Naive thymus-derived CD4-positive, alpha-beta T cell (primary cell): ENCODE results near the gene WDR26. TPM values are rescaled to one million over a fixed set of nuclear protein-coding genes. Genes with fewer than 3 reads are reported as not detected.
"Not testable (repeated sequence)": the region's sequence is repeated elsewhere in the genome, so short reads cannot be mapped to it uniquely, and the experiment has no call there.

ENCODE experiments used
- ATAC-seq: fragments of 150-1000 bp; cut with Tn5 transposase; 2 replicates; pipeline ENCODE4 v1.10.0; 2021; ENCODE audit warnings: mild to moderate bottlenecking, moderate library complexity
- CTCF ChIA-PET: fragments of 350-600 bp; sonication (Branson Sonifier 250); formaldehyde crosslinking; loops from one replicate; lab custom pipeline; 2021; ENCODE audit warnings: antibody characterized with exemption; lab: Charles Lee
- POLR2A ChIA-PET: fragments of 350-600 bp; sonication (Branson Sonifier 250); formaldehyde crosslinking; loops from one replicate; lab custom pipeline; 2021; ENCODE audit warnings: antibody characterized with exemption, inconsistent platforms; lab: Charles Lee
- DNase-seq, 9 donors: peaks; one replicate each; pipeline versions ENCODE4 v3.0.0 to v3.0.0-alpha.2; 2020 to 2022; ENCODE audit warnings: mixed read lengths in 1 of 9
- H3K27ac ChIP-seq: one replicate; pipeline ENCODE4 v1.7.0; 2013; ENCODE audit warnings: mild to moderate bottlenecking, low read depth, low read length, moderate library complexity
- H3K27me3 ChIP-seq, 2 donors: one replicate each; pipeline ENCODE4 v1.7.0; 2013; ENCODE audit warnings: low read length in 2 of 2, mild to moderate bottlenecking in 2 of 2, moderate library complexity in 2 of 2; ENCODE audit not compliant: control insufficient read depth in 2 of 2, insufficient read depth in 2 of 2
- H3K36me3 ChIP-seq, 3 experiments: 1 replicate in 2 of 3; 2 replicates in 1 of 3; pipeline ENCODE4 v1.7.0; 2013; ENCODE audit warnings: low read length in 3 of 3, mild to moderate bottlenecking in 3 of 3, moderate library complexity in 1 of 3; ENCODE audit not compliant: insufficient read depth in 3 of 3, control insufficient read depth in 2 of 3
- H3K4me1 ChIP-seq, 2 donors: one replicate each; pipeline ENCODE4 v1.7.0; 2013; ENCODE audit warnings: low read length in 2 of 2, mild to moderate bottlenecking in 2 of 2, moderate library complexity in 1 of 2; ENCODE audit not compliant: control insufficient read depth in 2 of 2, insufficient read depth in 2 of 2
- H3K4me3 ChIP-seq: 2 replicates; pipeline ENCODE4 v1.7.0; 2013; ENCODE audit warnings: mild to moderate bottlenecking, low read length
- H3K9me3 ChIP-seq, 3 experiments: 1 replicate in 2 of 3; 2 replicates in 1 of 3; pipeline ENCODE4 v1.7.0; 2013; ENCODE audit warnings: low read length in 3 of 3; ENCODE audit not compliant: control insufficient read depth in 2 of 3
- H3K27ac Mint-ChIP-seq, 9 donors: one replicate each; pipeline ENCODE4 v1.8.0; 2020 to 2022; ENCODE audit warnings: mixed read lengths in 9 of 9, mild to moderate bottlenecking in 8 of 9, moderate library complexity in 5 of 9, inconsistent platforms in 2 of 9
- H3K27me3 Mint-ChIP-seq, 5 donors: one replicate each; pipeline ENCODE4 v1.8.0; 2021 to 2022; ENCODE audit warnings: mixed read lengths in 5 of 5, mild to moderate bottlenecking in 1 of 5
- H3K36me3 Mint-ChIP-seq, 5 donors: one replicate each; pipeline ENCODE4 v1.8.0; 2020 to 2022; ENCODE audit warnings: mixed read lengths in 5 of 5, mild to moderate bottlenecking in 3 of 5, inconsistent platforms in 1 of 5
- H3K4me1 Mint-ChIP-seq, 7 donors: one replicate each; pipeline ENCODE4 v1.8.0; 2020 to 2022; ENCODE audit warnings: mixed read lengths in 7 of 7, mild to moderate bottlenecking in 3 of 7, inconsistent platforms in 1 of 7
- H3K4me3 Mint-ChIP-seq, 10 donors: one replicate each; pipeline ENCODE4 v1.8.0; 2020 to 2022; ENCODE audit warnings: mild to moderate bottlenecking in 10 of 10, mixed read lengths in 10 of 10, moderate library complexity in 6 of 10, inconsistent platforms in 2 of 10
- H3K9me3 Mint-ChIP-seq, 11 donors: one replicate each; pipeline ENCODE4 v1.8.0; 2020 to 2022; ENCODE audit warnings: mixed read lengths in 11 of 11, mild to moderate bottlenecking in 4 of 11, inconsistent platforms in 1 of 11, moderate library complexity in 1 of 11
- intact Hi-C, 2 donors: fragments of 100-400 bp; cut with micrococcal nuclease; formaldehyde crosslinking; loops; one replicate each; pipeline ENCODE4 v1.15.1; 2023
- polyA plus RNA-seq, 2 donors: library from polyadenylated mRNA; unstranded; fragments of 300-500 nt; fragmentation: Illumina TruSeq; gene quantifications; one replicate each; pipeline ENCODE4 v1.2.3, GENCODE V29; 2021
- total RNA-seq, 6 experiments: library from RNA in 5 of 6; stranded (reverse) in 5 of 6; gene quantifications; 1 replicate in 5 of 6; 2 replicates in 1 of 6; pipeline ENCODE4 v1.2.3 and lab custom pipeline; 2021 to 2026

The WDR26 gene
- total and polyA plus RNA-seq, 7 experiments from 2014 or later, result 1.7 to 164 (median 99.9) TPM

DNA sequence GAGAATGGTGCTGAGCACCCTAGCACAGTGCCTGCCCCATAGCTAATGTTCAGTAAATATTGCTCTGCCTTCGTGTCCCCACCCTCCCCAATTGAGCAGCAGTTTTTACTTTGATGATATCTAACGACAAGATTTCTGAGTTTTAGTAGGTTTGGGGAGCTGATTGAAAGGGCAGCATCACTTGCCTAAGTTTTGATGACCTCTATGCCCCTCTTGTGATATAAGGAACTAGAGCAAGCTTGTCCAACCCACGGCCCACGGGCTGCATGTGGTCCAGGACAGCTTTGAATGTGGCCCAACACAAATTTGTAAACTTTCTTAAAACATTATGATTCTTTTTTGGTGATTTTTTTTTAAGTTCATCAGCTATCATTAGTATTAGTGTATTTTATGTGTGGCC lies 76.4 kb downstream of the WDR26 start:
- ATAC-seq (no peak), DNase-seq (no peak)
- POLR2A ChIA-PET, result interaction anchor here (0.7 to 3.1 kb wide), 8 partner anchors 20 to 80 kb away, joined by 3 to 13 read pairs (median 7); partner anchors contain the start of genes NVL and WDR26
- CTCF ChIA-PET, result interaction anchor here (1.0 to 2.2 kb wide), 3 partner anchors 17 to 73 kb away, joined by 3 to 6 read pairs (median 3); no protein-coding TSS in a partner anchor
- peaks cover 16 to 27% of the 10 kb centered on the region in 2 donors for H3K4me1 ChIP-seq
- H3K27me3 Mint-ChIP-seq, result no peaks in the 10 kb centered on the region
- peak overlapping the region; percentile 67 for H3K4me3 ChIP-seq
- H3K36me3 ChIP-seq, result no peaks in the 10 kb centered on the region
- peak overlapping the region in 7 of 9 donors; percentile 50 to 94 (median 89) for H3K27ac Mint-ChIP-seq
- intact Hi-C loops, result loop anchor here in 1 of 2 donors (5.0 to 10.0 kb wide), 2 partner anchors 267 to 1646 kb away; partner anchors contain the start of genes AIDA and BROX
- H3K36me3 Mint-ChIP-seq, result peaks cover 0 to 20% (median 10%) of the 10 kb centered on the region in 5 donors
- H3K27me3 ChIP-seq, result no peaks in the 10 kb centered on the region
- peak overlapping the region; percentile 83 for H3K27ac ChIP-seq
- H3K9me3 Mint-ChIP-seq, result no peaks in the 10 kb centered on the region
- peaks cover 35 to 70% (median 54%) of the 10 kb centered on the region in 7 donors for H3K4me1 Mint-ChIP-seq
- no peaks in the 10 kb centered on the region for H3K9me3 ChIP-seq
- H3K4me3 Mint-ChIP-seq, result peak overlapping the region; percentile 87 to 98 (median 92)

DNA sequence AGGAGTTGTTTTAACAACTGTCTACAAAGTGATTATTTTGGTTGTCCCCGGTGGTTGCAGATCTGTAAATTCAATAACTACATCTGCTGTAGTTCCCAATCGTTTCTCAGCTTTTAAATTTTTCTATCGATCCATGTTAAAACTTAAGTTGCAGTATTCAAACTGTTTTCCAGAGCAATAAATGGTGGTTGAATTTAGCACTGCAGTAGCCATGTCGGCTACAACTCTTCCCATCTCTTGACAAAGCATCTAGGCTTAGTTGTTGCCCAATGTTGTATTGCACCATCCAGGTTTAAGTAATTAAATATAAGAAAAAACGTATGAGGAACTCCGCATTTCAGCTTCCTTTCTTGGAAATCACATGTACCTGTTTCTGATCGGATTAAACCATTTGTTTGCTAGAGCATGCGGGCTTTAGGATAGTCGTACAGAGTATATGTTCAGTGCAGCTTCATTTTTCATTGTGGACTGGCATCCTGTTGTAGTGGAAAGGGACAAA lies 76.9 kb downstream of the WDR26 start:
- no peak for ATAC-seq
- CTCF ChIA-PET, result interaction anchor here (1.0 to 2.2 kb wide), 3 partner anchors 18 to 73 kb away, joined by 3 to 6 read pairs (median 3); no protein-coding TSS in a partner anchor
- H3K27ac ChIP-seq, result peak overlapping the region; percentile 83
- Mint-ChIP-seq H3K9me3 (no peaks in the 10 kb centered on the region), H3K36me3 (peaks cover 0 to 17% (median 9%) of the 10 kb centered on the region in 5 donors), H3K27ac (peak overlapping the region; percentile 71 to 94 (median 86)), H3K4me3 (peak overlapping the region; percentile 87 to 98 (median 92)), H3K4me1 (peaks cover 30 to 65% (median 48%) of the 10 kb centered on the region in 7 donors), H3K27me3 (no peaks in the 10 kb centered on the region)
- POLR2A ChIA-PET, result interaction anchor here (0.8 to 3.1 kb wide), 8 partner anchors 9 to 76 kb away, joined by 3 to 13 read pairs (median 7); partner anchors contain the start of genes NVL and WDR26
- intact Hi-C loops, result loop anchor here (2.0 to 10.0 kb wide), 5 partner anchors 17 to 1645 kb away; partner anchors contain the start of genes AIDA (in 1 of the 2) and BROX (in 1 of the 2)
- H3K27me3 ChIP-seq, result no peaks in the 10 kb centered on the region
- peak overlapping the region; percentile 67 for H3K4me3 ChIP-seq
- peaks cover 16 to 27% of the 10 kb centered on the region in 2 donors for H3K4me1 ChIP-seq
- no peak for DNase-seq
- H3K9me3 ChIP-seq, result no peaks in the 10 kb centered on the region
- H3K36me3 ChIP-seq, result no peaks in the 10 kb centered on the region

DNA sequence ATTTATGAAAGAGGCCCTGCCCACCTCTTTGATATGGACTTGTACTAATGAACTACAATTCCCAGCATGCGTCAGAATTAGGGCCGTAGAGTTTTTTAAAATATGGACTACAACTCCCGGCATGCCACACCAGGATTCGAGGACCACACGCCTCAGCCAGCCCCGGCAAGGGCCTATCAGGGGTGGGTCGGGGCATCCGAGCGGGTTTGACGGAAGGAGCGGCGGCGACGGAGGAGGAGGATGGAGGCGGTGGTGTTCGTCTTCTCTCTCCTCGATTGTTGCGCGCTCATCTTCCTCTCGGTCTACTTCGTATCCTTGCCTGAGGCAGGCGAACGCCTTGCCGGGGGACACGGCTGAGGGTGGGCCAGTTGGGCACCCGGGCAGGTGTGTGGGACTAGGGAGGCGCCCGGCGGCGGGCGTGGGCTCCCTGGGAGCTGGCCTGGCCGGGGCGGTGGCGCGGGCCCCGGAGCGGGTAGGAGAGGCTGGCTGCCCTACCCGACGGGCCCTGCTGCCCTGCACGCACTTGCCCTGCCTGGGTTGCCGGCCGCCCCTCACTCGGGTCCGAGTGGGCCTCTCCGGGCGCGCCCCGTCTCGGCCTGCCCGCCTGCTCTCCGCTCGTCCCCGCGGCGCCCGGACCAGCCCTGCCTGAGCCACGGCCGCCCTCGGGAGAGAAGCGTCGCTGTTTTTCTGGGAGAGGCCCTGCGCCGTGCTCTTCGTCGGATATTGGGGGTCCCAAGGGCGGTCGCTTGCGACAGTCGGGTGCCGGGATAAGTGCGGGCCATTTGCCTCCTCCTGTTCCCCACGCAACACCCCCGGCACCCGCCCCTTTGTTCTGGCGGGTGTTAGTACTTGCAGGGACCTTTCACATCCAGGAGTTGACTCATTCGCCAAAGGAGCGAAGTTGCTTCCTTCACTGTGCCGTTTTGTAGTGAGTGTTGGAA lies 77.6 kb downstream of the WDR26 start, which contains the start of gene CNIH4:
CNIH4 (plus strand) TSS at position 195 of the 941 bp plus-strand sequence; CDS start at position 241, 46 bp downstream.
- no peaks in the 10 kb centered on the region for H3K9me3 Mint-ChIP-seq
- DNase-seq, result peak; percentile 79 to 95 (median 92)
- intact Hi-C loops, result loop anchor here (1.0 to 10.0 kb wide), 13 partner anchors 16 to 1645 kb away; partner anchors contain the start of genes FBXO28 (in 2 of the 2), NVL (in 2 of the 2), WDR26 (in 2 of the 2) and AIDA (in 1 of the 2)
- peaks cover 23 to 58% (median 44%) of the 10 kb centered on the region in 7 donors for H3K4me1 Mint-ChIP-seq
- CTCF ChIA-PET, result interaction anchor here (1.2 to 2.2 kb wide), 3 partner anchors 19 to 241 kb away, joined by 3 to 6 read pairs (median 3); no protein-coding TSS in a partner anchor
- Histone ChIP-seq H3K4me1 (peaks cover 16 to 27% of the 10 kb centered on the region in 2 donors), H3K9me3 (no peaks in the 10 kb centered on the region), H3K27ac (peak within 1 kb of the TSS; percentile 83), H3K27me3 (no peaks in the 10 kb centered on the region), H3K36me3 (no peaks in the 10 kb centered on the region), H3K4me3 (peak within 1 kb of the TSS; percentile 67)
- H3K36me3 Mint-ChIP-seq, result peaks cover 0 to 14% (median 5%) of the 10 kb centered on the region in 5 donors
- ATAC-seq, result peak; percentile 99
- POLR2A ChIA-PET, result interaction anchor here (0.8 to 3.1 kb wide), 10 partner anchors 10 to 175 kb away, joined by 3 to 13 read pairs (median 5); partner anchors contain the start of genes DEGS1, NVL and WDR26
- no peaks in the 10 kb centered on the region for H3K27me3 Mint-ChIP-seq
- peak within 1 kb of the TSS; percentile 87 to 98 (median 94) for H3K4me3 Mint-ChIP-seq
- H3K27ac Mint-ChIP-seq, result peak within 1 kb of the TSS; percentile 71 to 95 (median 89)

DNA sequence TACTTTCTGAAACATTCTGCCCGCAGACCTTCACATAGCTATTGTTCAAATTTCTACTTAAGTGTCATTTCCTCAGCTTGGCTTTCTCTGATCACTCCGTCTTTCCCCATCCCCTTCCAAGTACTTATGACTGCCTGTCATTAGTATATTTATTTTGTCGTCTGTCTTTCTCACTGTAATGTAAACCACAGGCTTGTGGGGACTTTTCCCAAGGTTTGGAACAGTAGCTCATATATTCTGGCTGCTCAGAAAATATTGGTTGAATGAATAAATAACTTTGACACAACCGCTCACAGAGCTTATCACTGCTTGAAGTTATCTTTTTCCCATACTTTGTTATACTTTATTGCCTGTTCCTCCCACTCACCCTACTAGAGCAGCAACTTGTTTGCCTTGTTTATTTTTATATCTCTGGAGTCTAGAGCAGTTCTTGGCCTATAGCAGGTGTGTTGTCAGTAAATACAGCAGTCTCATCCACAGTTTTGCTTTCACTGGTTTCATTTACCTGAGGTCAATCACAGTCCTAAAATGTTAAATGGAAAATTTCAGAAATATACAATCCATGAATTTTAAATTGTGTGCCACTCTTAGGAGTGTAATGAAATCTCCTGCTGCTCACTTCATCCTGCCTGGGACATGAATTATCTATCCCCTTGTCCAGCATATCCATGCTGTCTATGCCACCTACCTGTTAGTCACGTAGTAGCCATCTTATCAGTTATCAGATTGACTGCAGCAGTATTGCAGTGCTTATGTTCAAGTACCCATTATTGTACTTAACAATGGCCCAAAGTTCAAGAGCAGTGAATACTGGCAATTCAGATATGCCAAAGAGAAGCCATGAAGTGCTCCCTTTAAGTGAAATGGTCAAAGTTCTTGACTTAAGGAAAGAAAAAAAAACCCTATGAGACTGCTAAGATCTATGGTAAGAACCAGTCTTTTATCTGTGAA lies 80.3 kb downstream of the WDR26 start:
- intact Hi-C loops, result loop anchor here in 1 of 2 donors (10.0 kb wide), 1 partner anchor 271 kb away; no protein-coding TSS in a partner anchor
- ATAC-seq, result no peak
- H3K36me3 Mint-ChIP-seq, result peaks cover 0 to 10% (median 4%) of the 10 kb centered on the region in 5 donors
- peak overlapping the region in 2 of 9 donors; percentile 29 to 54 for H3K27ac Mint-ChIP-seq
- ChIA-PET CTCF (interaction anchor here (0.6 kb wide), 1 partner anchor 188 kb away, joined by 3 read pairs; no protein-coding TSS in a partner anchor), POLR2A (interaction anchor here (0.8 to 1.2 kb wide), 2 partner anchors 8 to 79 kb away, joined by 3 read pairs; no protein-coding TSS in a partner anchor)
- no peaks in the 10 kb centered on the region for H3K36me3 ChIP-seq
- no peak for DNase-seq
- H3K4me3 Mint-ChIP-seq, result peak overlapping the region in 1 of 10 donors; percentile 16
- H3K27me3 ChIP-seq, result no peaks in the 10 kb centered on the region
- H3K9me3 ChIP-seq, result no peaks in the 10 kb centered on the region
- H3K4me1 Mint-ChIP-seq, result peaks cover 19 to 41% (median 25%) of the 10 kb centered on the region in 7 donors
- no peaks in the 10 kb centered on the region for H3K9me3 Mint-ChIP-seq
- peaks cover 16 to 19% of the 10 kb centered on the region in 2 donors for H3K4me1 ChIP-seq
- no peaks in the 10 kb centered on the region for H3K27me3 Mint-ChIP-seq
- H3K27ac ChIP-seq, result no peak overlapping the region
- no peak overlapping the region for H3K4me3 ChIP-seq

DNA sequence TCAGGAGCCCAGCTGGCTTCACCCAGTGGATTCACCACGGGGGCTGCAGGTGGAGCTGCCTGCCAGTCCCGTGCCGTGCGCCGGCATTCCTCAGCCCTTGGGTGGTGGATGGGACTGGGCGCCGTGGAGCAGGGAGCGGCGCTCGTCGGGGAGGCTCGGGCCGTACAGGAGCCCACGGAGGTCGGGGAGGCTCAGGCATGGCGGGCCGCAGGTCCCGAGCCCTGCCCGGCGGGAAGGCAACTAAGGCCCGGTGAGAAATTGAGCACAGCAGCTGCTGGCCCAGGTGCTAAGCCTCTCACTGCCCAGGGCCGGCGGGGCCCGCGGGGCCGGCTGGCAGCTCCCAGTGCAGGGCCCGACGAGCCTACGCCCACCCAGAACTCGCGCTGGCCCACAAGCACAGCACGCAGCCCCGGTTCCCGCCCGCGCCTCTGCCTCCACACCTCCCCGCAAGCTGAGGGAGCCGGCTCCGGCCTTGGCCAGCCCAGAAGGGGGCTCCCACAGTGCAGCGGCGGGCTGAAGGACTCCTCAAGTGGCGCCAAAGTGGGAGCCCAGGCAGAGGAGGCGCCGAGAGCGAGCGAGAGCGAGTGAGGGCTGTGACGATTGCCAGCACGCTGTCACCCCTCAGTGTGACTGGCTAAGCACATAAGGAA lies 82.0 kb downstream of the WDR26 start:
- H3K27ac ChIP-seq, POLR2A ChIA-PET, H3K27ac Mint-ChIP-seq, H3K9me3 Mint-ChIP-seq, H3K36me3 Mint-ChIP-seq, CTCF ChIA-PET, H3K4me3 ChIP-seq, H3K27me3 Mint-ChIP-seq, H3K4me3 Mint-ChIP-seq, H3K27me3 ChIP-seq, ATAC-seq, H3K36me3 ChIP-seq, DNase-seq, H3K9me3 ChIP-seq: not testable (repeated sequence)
- intact Hi-C loops, result loop anchor here in 1 of 2 donors (10.0 kb wide), 1 partner anchor 272 kb away; no protein-coding TSS in a partner anchor
- peaks cover 2 to 12% of the 10 kb centered on the region in 2 donors for H3K4me1 ChIP-seq
- peaks cover 7 to 38% (median 22%) of the 10 kb centered on the region in 7 donors for H3K4me1 Mint-ChIP-seq
